Breast epithelium (tissue), 4 donors: ENCODE results near the gene PDE6A. TPM values are rescaled to one million over a fixed set of nuclear protein-coding genes. Genes with fewer than 3 reads are reported as not detected.

ENCODE experiments used
- DNase-seq, 2 donors: peaks; one replicate each; pipeline ENCODE4 v3.0.0-alpha.2; 2019; ENCODE audit warnings: low spot score in 2 of 2
- H3K27ac ChIP-seq, 2 donors: fragments of 200-600 bp; sonication (generic) in 1 of 2; one replicate each; pipeline ENCODE4 v1.5.1; 2016 to 2019; ENCODE audit warnings: mild to moderate bottlenecking in 1 of 2
- H3K27me3 ChIP-seq, 2 donors: fragments of 200-600 bp; sonication (generic) in 1 of 2; one replicate each; pipeline versions ENCODE4 v1.5.1 to v1.6.0; 2017 to 2019; ENCODE audit warnings: control low read depth in 1 of 2, mild to moderate bottlenecking in 1 of 2
- H3K36me3 ChIP-seq: fragments of 200-600 bp; one replicate; pipeline ENCODE4 v1.5.1; 2019
- H3K4me1 ChIP-seq, 2 donors: fragments of 200-600 bp; sonication (generic); one replicate each; pipeline ENCODE4 v1.5.1; 2016 to 2019; ENCODE audit warnings: control low read depth in 1 of 2
- H3K4me3 ChIP-seq, 3 donors: fragments of 200-600 bp; sonication (generic); 1 replicate in 2 of 3; 2 replicates in 1 of 3; pipeline ENCODE4 v1.5.1; 2016 to 2019; ENCODE audit warnings: mild to moderate bottlenecking in 3 of 3, moderate library complexity in 2 of 3
- H3K9me3 ChIP-seq, 2 donors: fragments of 200-600 bp; sonication (generic) in 1 of 2; one replicate each; pipeline ENCODE4 v1.5.1; 2016 to 2019; ENCODE audit warnings: control low read depth in 1 of 2
- POLR2A ChIP-seq: fragments of 450-650 bp; IDR thresholded peaks from one replicate; pipeline ENCODE4 v1.6.1; 2016; ENCODE audit warnings: antibody characterized with exemption, mild to moderate bottlenecking, moderate library complexity
- POLR2AphosphoS5 ChIP-seq, 3 donors: sonication (generic); formaldehyde crosslinking; IDR thresholded peaks; one replicate each; pipeline ENCODE4 v1.6.1; 2017; ENCODE audit warnings: antibody characterized with exemption in 3 of 3
- intact Hi-C: fragments of 100-400 bp; cut with DNase I; formaldehyde crosslinking; loops from one replicate; pipeline ENCODE4 v1.15.1; 2023; ENCODE audit warnings: low total_unique reads
- total RNA-seq, 3 donors: library from RNA; depleted of rRNA; stranded (reverse); fragments of >200 nt; gene quantifications; one replicate each; pipeline ENCODE4 v1.1.0, GENCODE V29; 2016
- TF ChIP-seq, protein P1 (sequence below), 3 donors: fragments of 450-650 bp; IDR thresholded peaks; one replicate each; pipeline ENCODE4 v1.5.1; 2016 to 2017; ENCODE audit warnings: antibody characterized with exemption in 3 of 3, mild to moderate bottlenecking in 3 of 3, moderate library complexity in 3 of 3

PDE6A gene
- total RNA-seq, 3 donors from 2014 or later = under 0.01 to 0.15 TPM; not detected in 1

DNA sequence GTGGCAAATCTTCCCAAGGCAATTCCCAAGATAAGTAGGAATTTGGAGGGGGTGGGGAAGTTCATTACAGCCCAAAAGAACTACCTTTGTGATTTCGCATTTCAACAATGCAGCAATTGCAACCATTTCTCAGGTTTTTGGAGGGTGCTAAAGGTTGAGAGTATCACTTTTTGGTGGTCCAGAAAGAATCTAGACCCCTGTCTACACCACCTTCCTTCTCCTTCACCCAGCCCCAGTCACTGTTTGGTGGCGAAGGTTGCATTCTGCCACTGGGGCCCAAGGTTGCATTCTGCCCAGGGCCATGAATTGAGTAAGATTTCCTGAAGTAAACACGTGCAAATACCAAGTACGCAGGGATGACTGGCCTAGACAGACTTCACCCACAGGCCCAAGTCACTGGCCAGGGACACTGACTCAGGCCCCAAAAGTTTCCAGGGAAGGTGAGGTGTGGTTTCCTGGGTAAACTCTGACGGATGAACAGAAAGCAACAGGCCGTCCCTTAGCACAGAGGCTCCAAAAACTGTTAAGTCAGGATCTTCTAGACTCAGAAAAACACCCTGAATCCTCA lies 5.7 kb downstream of the PDE6A start:
- intact Hi-C loops = no loop called here
- no peaks in the 10 kb centered on the region for H3K36me3 ChIP-seq
- H3K27ac ChIP-seq = peak overlapping the region; percentile 88 to 91
- TF ChIP-seq, protein P1, sequence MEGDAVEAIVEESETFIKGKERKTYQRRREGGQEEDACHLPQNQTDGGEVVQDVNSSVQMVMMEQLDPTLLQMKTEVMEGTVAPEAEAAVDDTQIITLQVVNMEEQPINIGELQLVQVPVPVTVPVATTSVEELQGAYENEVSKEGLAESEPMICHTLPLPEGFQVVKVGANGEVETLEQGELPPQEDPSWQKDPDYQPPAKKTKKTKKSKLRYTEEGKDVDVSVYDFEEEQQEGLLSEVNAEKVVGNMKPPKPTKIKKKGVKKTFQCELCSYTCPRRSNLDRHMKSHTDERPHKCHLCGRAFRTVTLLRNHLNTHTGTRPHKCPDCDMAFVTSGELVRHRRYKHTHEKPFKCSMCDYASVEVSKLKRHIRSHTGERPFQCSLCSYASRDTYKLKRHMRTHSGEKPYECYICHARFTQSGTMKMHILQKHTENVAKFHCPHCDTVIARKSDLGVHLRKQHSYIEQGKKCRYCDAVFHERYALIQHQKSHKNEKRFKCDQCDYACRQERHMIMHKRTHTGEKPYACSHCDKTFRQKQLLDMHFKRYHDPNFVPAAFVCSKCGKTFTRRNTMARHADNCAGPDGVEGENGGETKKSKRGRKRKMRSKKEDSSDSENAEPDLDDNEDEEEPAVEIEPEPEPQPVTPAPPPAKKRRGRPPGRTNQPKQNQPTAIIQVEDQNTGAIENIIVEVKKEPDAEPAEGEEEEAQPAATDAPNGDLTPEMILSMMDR (IDR thresholded peaks at IDR 0.05) = no peak
- peak in 2 of 3 donors; percentile 40 to 65 for TF ChIP-seq POLR2AphosphoS5 (IDR thresholded peaks at IDR 0.05)
- no peak for TF ChIP-seq POLR2A
- DNase-seq = peak; percentile 69 to 83
- H3K4me1 ChIP-seq = peaks cover 0 to 12% of the 10 kb centered on the region in 2 donors
- no peaks in the 10 kb centered on the region for H3K27me3 ChIP-seq
- no peaks in the 10 kb centered on the region for H3K9me3 ChIP-seq
- H3K4me3 ChIP-seq = no peak overlapping the region

DNA sequence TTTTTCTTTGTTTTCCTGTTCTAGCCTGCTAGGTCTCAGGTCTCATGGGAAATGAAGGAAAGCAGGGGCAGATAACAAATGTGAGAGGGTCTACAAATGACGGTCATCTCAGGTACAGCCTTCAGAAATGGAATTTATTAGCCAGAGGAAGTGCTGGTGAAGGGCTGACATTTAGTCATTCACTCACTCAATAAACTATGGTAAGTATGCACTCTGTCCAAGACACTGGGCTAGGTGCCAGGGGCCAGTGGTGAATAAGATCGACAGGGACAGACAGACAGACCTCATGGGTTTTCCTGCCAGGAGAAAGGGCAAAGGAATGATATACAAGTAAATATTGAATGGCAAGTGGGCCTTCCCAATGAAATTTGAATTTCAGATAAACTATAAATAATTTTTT lies 6.3 kb downstream of the PDE6A start:
- Histone ChIP-seq H3K4me3 (no peak overlapping the region), H3K9me3 (no peaks in the 10 kb centered on the region), H3K36me3 (no peaks in the 10 kb centered on the region), H3K4me1 (peaks cover 0 to 12% of the 10 kb centered on the region in 2 donors), H3K27me3 (no peaks in the 10 kb centered on the region), H3K27ac (peak overlapping the region; percentile 88 to 91)
- DNase-seq = peak in 1 of 2 donors; percentile 67
- TF ChIP-seq, protein P1 (IDR thresholded peaks at IDR 0.05) = no peak
- TF ChIP-seq POLR2A (no peak), POLR2AphosphoS5 (IDR thresholded peaks at IDR 0.05) (no peak)
- intact Hi-C loops = no loop called here

DNA sequence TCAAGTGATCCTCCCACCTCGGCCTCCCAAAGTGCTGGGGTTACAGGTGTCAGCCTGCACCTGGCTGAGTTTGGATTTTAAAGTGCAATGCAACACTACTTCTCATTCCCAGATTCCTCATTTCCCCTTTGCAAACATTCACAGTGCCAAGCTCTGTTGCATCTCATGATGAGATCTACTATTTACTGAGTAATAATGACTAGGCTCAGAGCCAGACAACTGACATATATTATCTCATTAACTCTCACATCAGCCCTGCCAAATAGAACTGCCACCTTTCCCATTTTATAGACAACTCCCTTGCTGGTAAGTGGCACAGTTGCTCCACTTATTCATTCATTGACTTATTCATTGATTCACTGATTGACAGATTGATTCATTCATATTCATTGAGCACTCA lies 7.0 kb downstream of the PDE6A start:
- Histone ChIP-seq H3K27me3 (no peaks in the 10 kb centered on the region), H3K4me1 (peaks cover 0 to 12% of the 10 kb centered on the region in 2 donors), H3K9me3 (no peaks in the 10 kb centered on the region), H3K4me3 (no peak overlapping the region), H3K36me3 (no peaks in the 10 kb centered on the region), H3K27ac (peak overlapping the region; percentile 88 to 91)
- intact Hi-C loops = no loop called here
- TF ChIP-seq, protein P1 (IDR thresholded peaks at IDR 0.05) = no peak
- no peak for TF ChIP-seq POLR2AphosphoS5 (IDR thresholded peaks at IDR 0.05)
- no peak for TF ChIP-seq POLR2A
- no peak for DNase-seq

DNA sequence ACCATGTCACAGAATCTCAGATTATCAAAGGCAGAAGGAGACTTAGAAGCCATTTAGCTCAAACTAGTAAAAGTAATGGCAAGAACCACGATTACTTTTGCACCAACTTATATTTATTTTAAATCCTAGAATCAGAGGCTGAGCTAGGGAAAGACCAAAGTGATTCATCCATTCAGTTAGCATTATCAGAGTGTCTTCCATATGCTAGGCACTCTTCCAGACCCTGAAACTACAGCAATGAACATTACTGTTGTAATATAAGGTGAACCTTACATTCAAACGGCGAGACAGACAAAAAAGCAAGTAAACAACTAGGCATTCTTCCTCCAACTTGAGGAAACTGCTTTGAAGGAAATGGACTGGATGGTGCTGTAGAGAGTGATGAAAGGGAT lies 7.9 kb downstream of the PDE6A start:
- TF ChIP-seq, protein P1 (IDR thresholded peaks at IDR 0.05) = no peak
- TF ChIP-seq POLR2A = no peak
- no peak for TF ChIP-seq POLR2AphosphoS5 (IDR thresholded peaks at IDR 0.05)
- Histone ChIP-seq H3K27ac (peak overlapping the region in 1 of 2 donors; percentile 91), H3K9me3 (no peaks in the 10 kb centered on the region), H3K4me1 (peaks cover 0 to 9% of the 10 kb centered on the region in 2 donors), H3K36me3 (no peaks in the 10 kb centered on the region), H3K27me3 (no peaks in the 10 kb centered on the region), H3K4me3 (no peak overlapping the region)
- DNase-seq = no peak
- intact Hi-C loops = no loop called here

DNA sequence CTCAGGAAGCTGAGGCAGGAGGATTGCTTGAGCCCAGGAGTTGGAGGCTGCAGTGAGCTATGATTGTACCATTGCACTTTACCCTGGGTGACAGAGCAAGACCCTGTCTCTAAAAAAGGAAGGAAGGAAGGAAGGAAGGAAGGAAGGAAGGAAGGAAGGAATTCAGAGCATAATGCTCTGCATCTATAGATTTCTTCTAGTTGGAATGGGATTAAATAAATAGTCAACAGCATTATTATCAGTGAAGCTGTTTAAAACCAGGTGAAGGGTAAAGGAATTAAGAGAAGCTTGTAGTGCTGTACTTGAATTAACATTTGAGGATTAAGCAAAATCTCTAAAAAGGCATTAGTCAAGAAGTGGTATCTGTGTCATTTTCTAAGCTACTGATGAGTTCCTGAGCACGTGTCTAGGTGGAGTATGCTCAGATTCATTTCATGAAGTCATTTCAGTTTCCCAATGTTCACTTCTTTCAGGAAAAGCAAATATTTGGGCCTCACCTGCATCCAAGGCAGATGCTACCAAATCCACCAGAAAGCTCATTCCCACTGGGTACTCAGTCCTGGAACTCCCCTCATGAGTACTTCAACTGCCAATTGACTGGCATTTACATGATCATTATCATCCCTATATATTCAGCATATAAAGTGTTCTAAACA lies 8.4 kb downstream of the PDE6A start:
- H3K36me3 ChIP-seq = no peaks in the 10 kb centered on the region
- TF ChIP-seq, protein P1 (IDR thresholded peaks at IDR 0.05) = no peak
- TF ChIP-seq POLR2AphosphoS5 (IDR thresholded peaks at IDR 0.05) (no peak), POLR2A (no peak)
- peak overlapping the region; percentile 81 to 91 for H3K27ac ChIP-seq
- no peaks in the 10 kb centered on the region for H3K9me3 ChIP-seq
- intact Hi-C loops = no loop called here
- no peak for DNase-seq
- H3K27me3 ChIP-seq = no peaks in the 10 kb centered on the region
- no peak overlapping the region for H3K4me3 ChIP-seq
- H3K4me1 ChIP-seq = peaks cover 0 to 9% of the 10 kb centered on the region in 2 donors
